HFF-Myc (cell line): ENCODE results near the gene TIGD7.

Experiments used
- DNase-seq: peaks from one replicate; pipeline ENCODE4 v3.0.0-alpha.2; 2011; ENCODE audit warnings: low read depth; ENCODE audit errors: extremely low read depth
- H3K4me3 ChIP-seq: replicated peaks from 2 replicates; pipeline ENCODE4 v1.5.1; 2011; ENCODE audit warnings: low read depth, mild to moderate bottlenecking, control low read depth, low read length
- CTCF ChIP-seq: IDR thresholded peaks from 2 replicates; pipeline ENCODE4 v1.5.1; 2012; ENCODE audit warnings: mild to moderate bottlenecking, low read depth, low read length, control low read depth; ENCODE audit errors: missing control alignments

TIGD7 gene

GRCh38 chr16:3295783-3296182 is 9.4 kb downstream of the TIGD7 start:
- no peak overlapping the region for H3K4me3 ChIP-seq
- TF ChIP-seq CTCF: no peak
- no peak for DNase-seq

- no peak for TF ChIP-seq CTCF
- H3K4me3 ChIP-seq: no peak overlapping the region
- DNase-seq: no peak
Observed at GRCh38 chr16:3295209-3295608, 10.0 kb downstream of the TIGD7 start.

GRCh38 chr16:3292604-3293003 is 12.6 kb downstream of the TIGD7 start:
- H3K4me3 ChIP-seq: no peak overlapping the region
- no peak for DNase-seq
- TF ChIP-seq CTCF: no peak

- no peak for DNase-seq
- H3K4me3 ChIP-seq: no peak overlapping the region
- TF ChIP-seq CTCF: no peak
Observed at GRCh38 chr16:3289998-3290673, 15.1 kb downstream of the TIGD7 start.

- H3K4me3 ChIP-seq: peak overlapping the region; percentile 100
- no peak for TF ChIP-seq CTCF
Observed at GRCh38 chr16:3285131-3285530, 20.1 kb downstream of the TIGD7 start.

GRCh38 chr16:3283543-3284447 is 21.4 kb downstream of the TIGD7 start:
- H3K4me3 ChIP-seq: peak overlapping the region; percentile 100
- no peak for DNase-seq
- no peak for TF ChIP-seq CTCF

More at GRCh38 chr16:3285131-3285530, 20.1 kb downstream of the TIGD7 start:
- no peak for DNase-seq
